ENCODE measurements around the gene SPDYE2.
A peak's percentile ranks its signal among the peaks of the same experiment; 100 is the strongest.
"Not testable (repeated sequence)": the region's sequence is repeated elsewhere in the genome, so short reads cannot be mapped to it uniquely, and the experiment has no call there.

Gene SPDYE2

GRCh38 chr7:102550808-102551422 is at the start of gene SPDYE2:
Gene SPDYE2, plus strand, starts transcription at chr7:102551226. Its CDS starts 2,030 bp downstream, at chr7:102553256.
- DNase-seq (ENCODE audit: low read depth) = not testable (repeated sequence)

- DNase-seq (ENCODE audit: low read depth) = not testable (repeated sequence)
Measured at GRCh38 chr7:102503141-102503540, 47.9 kb upstream of the SPDYE2 start.

- DNase-seq (ENCODE audit: low read depth) = not testable (repeated sequence)
Measured at GRCh38 chr7:102505298-102506185, 45.5 kb upstream of the SPDYE2 start.

- not testable (repeated sequence) for DNase-seq (ENCODE audit: low read depth)
Measured at GRCh38 chr7:102507410-102508088, 43.5 kb upstream of the SPDYE2 start.

- DNase-seq (ENCODE audit: low read depth) = not testable (repeated sequence)
Measured at GRCh38 chr7:102510575-102510974, 40.5 kb upstream of the SPDYE2 start.

GRCh38 chr7:102511860-102512522 is 39.0 kb upstream of the SPDYE2 start:
- DNase-seq (ENCODE audit: low read depth) = not testable (repeated sequence)

GRCh38 chr7:102512642-102513221 is 38.3 kb upstream of the SPDYE2 start:
- DNase-seq (ENCODE audit: low read depth) = not testable (repeated sequence)

- DNase-seq (ENCODE audit: low read depth) = not testable (repeated sequence)
Measured at GRCh38 chr7:102514881-102515721, 35.9 kb upstream of the SPDYE2 start.

- not testable (repeated sequence) for DNase-seq (ENCODE audit: low read depth)
Measured at GRCh38 chr7:102515889-102516288, 35.1 kb upstream of the SPDYE2 start.

GRCh38 chr7:102516951-102517350 is 34.1 kb upstream of the SPDYE2 start:
- not testable (repeated sequence) for DNase-seq (ENCODE audit: low read depth)

GRCh38 chr7:102517550-102518147 is 33.4 kb upstream of the SPDYE2 start, which contains the start of gene RASA4B:
Gene RASA4B, minus strand, starts transcription at chr7:102517777. Its CDS starts 67 bp downstream, at chr7:102517710.
- peak; percentile 13 for DNase-seq (ENCODE audit: low read depth)

- not testable (repeated sequence) for DNase-seq (ENCODE audit: low read depth)
Measured at GRCh38 chr7:102520797-102521196, 30.2 kb upstream of the SPDYE2 start.

- DNase-seq (ENCODE audit: low read depth) = not testable (repeated sequence)
Measured at GRCh38 chr7:102524803-102525202, 26.2 kb upstream of the SPDYE2 start.

- DNase-seq (ENCODE audit: low read depth) = not testable (repeated sequence)
Measured at GRCh38 chr7:102527182-102527581, 23.8 kb upstream of the SPDYE2 start.

- DNase-seq (ENCODE audit: low read depth) = not testable (repeated sequence)
Measured at GRCh38 chr7:102527822-102528793, 22.9 kb upstream of the SPDYE2 start.

- not testable (repeated sequence) for DNase-seq (ENCODE audit: low read depth)
Measured at GRCh38 chr7:102531583-102531982, 19.4 kb upstream of the SPDYE2 start.

- not testable (repeated sequence) for DNase-seq (ENCODE audit: low read depth)
Measured at GRCh38 chr7:102532127-102532526, 18.9 kb upstream of the SPDYE2 start.

GRCh38 chr7:102535062-102535615 is 15.9 kb upstream of the SPDYE2 start:
- not testable (repeated sequence) for DNase-seq (ENCODE audit: low read depth)

Measured in stimulated activated CD4-positive, alpha-beta T cell treated with anti-CD3 and anti-CD28 coated beads, Interleukin-2, amount 100 ng/mL, for 4 hours (primary cell).